ENCODE results near the gene LILRB2. TPM values are rescaled to one million over a fixed set of nuclear protein-coding genes. Genes with fewer than 3 reads are reported as not detected.
"Not testable (repeated sequence)": the region's sequence is repeated elsewhere in the genome, so short reads cannot be mapped to it uniquely, and the experiment has no call there.

Gene LILRB2
- total RNA-seq, 1 experiment from 2014 or later, result not detected

- BruUV-seq (replicated peaks); H4K20me1 ChIP-seq (ENCODE audit: insufficient read depth); H3K9me3 ChIP-seq (ENCODE audit: insufficient read depth, low read depth); DNase-seq; intact Hi-C loops (cut with micrococcal nuclease; ENCODE audit: unreplicated experiment); H3K36me3 ChIP-seq (ENCODE audit: low read depth); H3F3A ChIP-seq (ENCODE audit: insufficient read depth, low read depth); H3K27ac ChIP-seq; H2AFZ ChIP-seq; H3K9me2 ChIP-seq (ENCODE audit: insufficient read depth); H3K4me2 ChIP-seq; H3K4me1 ChIP-seq (replicated peaks; ENCODE audit: insufficient read depth); H3K79me2 ChIP-seq (ENCODE audit: low read depth); H3K4me3 ChIP-seq; CTCF ChIA-PET; POLR2A ChIA-PET (ENCODE audit: unreplicated experiment): not testable (repeated sequence)
- H3K27me3 ChIP-seq (ENCODE audit: insufficient read depth, low read depth), result peaks cover 95% of the 10 kb centered on the region
Observed at GRCh38 chr19:54285427-54286056, 4.6 kb upstream of the LILRB2 start.

DNA sequence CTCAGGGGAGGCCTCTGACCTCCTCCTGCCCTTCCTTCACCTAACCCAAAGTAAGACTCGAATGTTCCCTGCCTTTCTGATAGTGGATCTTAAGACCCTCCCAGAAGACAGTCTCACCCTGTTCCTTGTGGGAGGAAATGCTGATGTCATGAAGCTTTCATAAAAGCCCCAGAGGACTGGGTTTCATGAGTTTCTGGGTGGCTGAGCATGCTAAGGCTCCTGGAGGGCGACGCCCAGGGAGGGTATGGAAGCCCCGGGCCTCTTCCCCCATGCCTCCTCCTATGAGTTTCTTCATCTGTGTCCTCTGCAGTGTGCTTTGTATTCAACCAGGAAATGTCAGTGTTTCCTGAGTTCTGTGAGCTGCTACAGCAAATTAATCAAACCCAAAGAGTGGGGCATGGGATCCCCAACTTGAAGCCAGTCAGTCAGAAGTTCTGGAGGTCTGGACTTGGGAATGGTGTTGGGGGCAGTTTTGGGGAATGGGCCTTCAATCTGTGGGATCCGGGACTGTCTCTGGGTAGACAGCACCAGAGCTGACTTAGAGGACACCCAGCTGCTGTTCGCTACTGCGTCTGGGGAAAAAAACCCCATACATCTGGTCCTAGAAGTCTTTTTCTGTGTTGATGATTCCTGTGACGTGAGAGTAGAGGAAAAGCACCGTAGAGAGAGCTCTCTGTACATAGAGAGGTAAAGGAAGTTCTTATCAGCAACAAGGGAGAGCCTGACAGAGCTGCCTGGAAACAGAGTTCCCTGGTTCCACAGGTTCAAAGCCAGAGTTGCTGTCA is 2.0 kb upstream of the LILRB2 start:
- H3K9me3 ChIP-seq (ENCODE audit: insufficient read depth, low read depth), result no peaks in the 10 kb centered on the region
- intact Hi-C loops (cut with micrococcal nuclease; ENCODE audit: unreplicated experiment), result no loop called here
- TF ChIP-seq EZH2 (IDR thresholded peaks at IDR 0.05; ENCODE audit: low read depth), result no peak
- TF ChIP-seq, protein P1, sequence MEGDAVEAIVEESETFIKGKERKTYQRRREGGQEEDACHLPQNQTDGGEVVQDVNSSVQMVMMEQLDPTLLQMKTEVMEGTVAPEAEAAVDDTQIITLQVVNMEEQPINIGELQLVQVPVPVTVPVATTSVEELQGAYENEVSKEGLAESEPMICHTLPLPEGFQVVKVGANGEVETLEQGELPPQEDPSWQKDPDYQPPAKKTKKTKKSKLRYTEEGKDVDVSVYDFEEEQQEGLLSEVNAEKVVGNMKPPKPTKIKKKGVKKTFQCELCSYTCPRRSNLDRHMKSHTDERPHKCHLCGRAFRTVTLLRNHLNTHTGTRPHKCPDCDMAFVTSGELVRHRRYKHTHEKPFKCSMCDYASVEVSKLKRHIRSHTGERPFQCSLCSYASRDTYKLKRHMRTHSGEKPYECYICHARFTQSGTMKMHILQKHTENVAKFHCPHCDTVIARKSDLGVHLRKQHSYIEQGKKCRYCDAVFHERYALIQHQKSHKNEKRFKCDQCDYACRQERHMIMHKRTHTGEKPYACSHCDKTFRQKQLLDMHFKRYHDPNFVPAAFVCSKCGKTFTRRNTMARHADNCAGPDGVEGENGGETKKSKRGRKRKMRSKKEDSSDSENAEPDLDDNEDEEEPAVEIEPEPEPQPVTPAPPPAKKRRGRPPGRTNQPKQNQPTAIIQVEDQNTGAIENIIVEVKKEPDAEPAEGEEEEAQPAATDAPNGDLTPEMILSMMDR (conservative IDR thresholded peaks at IDR 0.05), result no peak
- H3K79me2 ChIP-seq (ENCODE audit: low read depth), result no peaks in the 10 kb centered on the region
- H3K4me1 ChIP-seq (replicated peaks; ENCODE audit: insufficient read depth), result no peaks in the 10 kb centered on the region
- no peak overlapping the region for H3K27ac ChIP-seq
- H4K20me1 ChIP-seq (ENCODE audit: insufficient read depth), result no peaks in the 10 kb centered on the region
- no TSS peak for BruUV-seq (replicated peaks)
- H3K4me3 ChIP-seq, result no peak overlapping the region
- H3F3A ChIP-seq (ENCODE audit: insufficient read depth, low read depth), result no peaks in the 10 kb centered on the region
- no peaks in the 10 kb centered on the region for H3K36me3 ChIP-seq (ENCODE audit: low read depth)
- POLR2A ChIA-PET (ENCODE audit: unreplicated experiment), result no interaction called here
- no peaks in the 10 kb centered on the region for H3K9me2 ChIP-seq (ENCODE audit: insufficient read depth)
- no peak overlapping the region for H3K4me2 ChIP-seq
- peaks cover 95% of the 10 kb centered on the region for H3K27me3 ChIP-seq (ENCODE audit: insufficient read depth, low read depth)
- DNase-seq, result no peak
- no peak overlapping the region for H2AFZ ChIP-seq
- CTCF ChIA-PET, result no interaction called here

GRCh38 chr19:54281729-54282075 is 792 bp upstream of the LILRB2 start:
- not testable (repeated sequence) for H3K4me2 ChIP-seq

DNA sequence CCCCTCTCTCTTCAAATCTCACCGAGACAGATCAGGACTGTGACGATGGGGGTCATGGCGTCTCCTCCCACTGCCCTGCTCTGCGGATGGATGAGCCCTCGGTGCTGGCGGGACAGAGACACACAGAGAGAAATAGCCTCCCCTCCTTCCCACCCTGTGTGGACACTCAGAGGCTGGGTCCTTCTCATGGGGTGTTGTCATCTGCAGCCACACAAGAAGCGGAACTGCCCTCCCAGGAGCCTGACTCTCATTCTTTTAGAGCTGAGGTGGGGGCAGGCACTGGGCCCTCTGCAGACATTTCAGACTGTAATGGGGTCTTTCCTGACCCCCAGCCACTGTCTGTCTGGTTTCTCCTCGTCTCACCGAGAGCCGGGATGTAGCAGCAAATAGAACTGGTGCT is 469 bp downstream of the LILRB2 start:
- intact Hi-C loops (cut with micrococcal nuclease; ENCODE audit: unreplicated experiment); H3F3A ChIP-seq (ENCODE audit: insufficient read depth, low read depth): not testable (repeated sequence)

More at GRCh38 chr19:54281729-54282075, 792 bp upstream of the LILRB2 start:
- POLR2A ChIA-PET (ENCODE audit: unreplicated experiment); BruUV-seq (replicated peaks); H2AFZ ChIP-seq; H3K79me2 ChIP-seq (ENCODE audit: low read depth); H3K4me1 ChIP-seq (replicated peaks; ENCODE audit: insufficient read depth); intact Hi-C loops (cut with micrococcal nuclease; ENCODE audit: unreplicated experiment); H4K20me1 ChIP-seq (ENCODE audit: insufficient read depth); H3K27ac ChIP-seq; DNase-seq; H3K9me2 ChIP-seq (ENCODE audit: insufficient read depth); H3K4me3 ChIP-seq; H3F3A ChIP-seq (ENCODE audit: insufficient read depth, low read depth); H3K36me3 ChIP-seq (ENCODE audit: low read depth); H3K9me3 ChIP-seq (ENCODE audit: insufficient read depth, low read depth); CTCF ChIA-PET: not testable (repeated sequence)
- H3K27me3 ChIP-seq (ENCODE audit: insufficient read depth, low read depth), result peaks cover 94% of the 10 kb centered on the region

DNA sequence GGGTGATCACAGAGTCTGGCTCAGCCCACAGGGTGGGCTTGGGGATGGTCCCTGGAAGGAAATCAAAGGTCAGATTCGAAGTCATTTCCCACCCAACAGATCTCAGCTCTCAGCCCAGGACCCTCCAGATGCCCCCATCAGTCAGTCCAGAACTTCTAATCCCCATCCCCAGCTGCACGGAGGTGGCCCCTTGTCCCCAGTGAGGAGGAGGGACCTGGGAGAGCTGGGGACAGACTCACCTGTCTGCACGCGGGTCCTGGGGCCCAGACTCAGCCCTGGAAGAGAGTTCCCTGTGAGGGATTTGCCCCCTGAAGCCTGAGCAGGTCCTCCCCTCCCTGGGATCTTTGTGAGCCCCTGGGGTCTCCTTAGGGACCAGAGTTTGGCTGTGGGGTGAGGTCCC is 885 bp downstream of the LILRB2 start:
- POLR2A ChIA-PET (ENCODE audit: unreplicated experiment); DNase-seq; H3K4me3 ChIP-seq; H3K9me2 ChIP-seq (ENCODE audit: insufficient read depth); CTCF ChIA-PET; H3K4me2 ChIP-seq; BruUV-seq (replicated peaks); H4K20me1 ChIP-seq (ENCODE audit: insufficient read depth); H3K4me1 ChIP-seq (replicated peaks; ENCODE audit: insufficient read depth); H3K9me3 ChIP-seq (ENCODE audit: insufficient read depth, low read depth); intact Hi-C loops (cut with micrococcal nuclease; ENCODE audit: unreplicated experiment); H3K27ac ChIP-seq; H2AFZ ChIP-seq; H3F3A ChIP-seq (ENCODE audit: insufficient read depth, low read depth); H3K79me2 ChIP-seq (ENCODE audit: low read depth); H3K36me3 ChIP-seq (ENCODE audit: low read depth): not testable (repeated sequence)
- H3K27me3 ChIP-seq (ENCODE audit: insufficient read depth, low read depth), result peaks cover 99% of the 10 kb centered on the region

More for the DNA sequence above, 469 bp downstream of the LILRB2 start:
- H3K9me2 ChIP-seq (ENCODE audit: insufficient read depth); H3K4me1 ChIP-seq (replicated peaks; ENCODE audit: insufficient read depth); DNase-seq; H3K4me2 ChIP-seq; H2AFZ ChIP-seq; H3K4me3 ChIP-seq; H3K79me2 ChIP-seq (ENCODE audit: low read depth); H3K9me3 ChIP-seq (ENCODE audit: insufficient read depth, low read depth); BruUV-seq (replicated peaks); CTCF ChIA-PET; H4K20me1 ChIP-seq (ENCODE audit: insufficient read depth); POLR2A ChIA-PET (ENCODE audit: unreplicated experiment); H3K27ac ChIP-seq; H3K36me3 ChIP-seq (ENCODE audit: low read depth): not testable (repeated sequence)
- peaks cover 97% of the 10 kb centered on the region for H3K27me3 ChIP-seq (ENCODE audit: insufficient read depth, low read depth)
